Choroid plexus epithelial cell (primary cell): Measurements from ENCODE around the gene NCSTN.

Source experiments
- DNase-seq: peaks from one replicate; pipeline ENCODE4 v3.0.0-alpha.2; 2010; ENCODE audit warnings: low read depth
- H3K4me3 ChIP-seq: 2 replicates; pipeline ENCODE4 v1.5.1; 2011; ENCODE audit warnings: low read depth, mild to moderate bottlenecking, control low read depth, low read length, moderate library complexity
- CTCF ChIP-seq: conservative IDR thresholded peaks from 2 replicates; pipeline ENCODE4 v1.5.1; 2011; ENCODE audit warnings: low read depth, mild to moderate bottlenecking, control low read depth, inconsistent platforms, low read length, moderate library complexity

NCSTN gene

GRCh38 chr1:160346463-160346862 is 3.3 kb downstream of the NCSTN start:
- TF ChIP-seq CTCF: no peak
- no peak for DNase-seq
- no peak overlapping the region for H3K4me3 ChIP-seq

DNA sequence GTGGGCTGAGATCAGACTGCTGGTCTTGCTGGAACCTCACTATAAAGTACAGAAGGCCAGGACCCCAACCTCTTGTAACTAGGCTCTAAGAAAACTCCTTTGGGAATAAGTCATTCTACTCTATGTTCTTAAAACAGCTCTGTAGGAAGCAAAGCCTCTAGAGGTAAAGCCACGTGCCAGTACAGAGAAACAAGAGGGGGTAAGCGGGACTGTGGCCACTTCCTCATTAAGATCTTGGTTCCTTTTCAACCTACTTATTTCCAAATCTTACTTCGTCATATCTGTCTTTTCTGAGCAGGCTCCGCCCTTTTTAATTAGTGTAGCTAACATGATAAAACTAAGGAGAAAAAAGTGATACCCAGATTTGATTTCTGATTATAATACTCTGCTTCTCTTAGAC is 3.8 kb downstream of the NCSTN start:
- no peak for DNase-seq
- TF ChIP-seq CTCF: no peak
- H3K4me3 ChIP-seq: no peak overlapping the region

- no peak for TF ChIP-seq CTCF
- no peak for DNase-seq
Observed at GRCh38 chr1:160351629-160352028, 8.4 kb downstream of the NCSTN start.

GRCh38 chr1:160352555-160352954 is 9.4 kb downstream of the NCSTN start:
- no peak for DNase-seq
- no peak for TF ChIP-seq CTCF
- H3K4me3 ChIP-seq: no peak overlapping the region

More at GRCh38 chr1:160351629-160352028, 8.4 kb downstream of the NCSTN start:
- no peak overlapping the region for H3K4me3 ChIP-seq

GRCh38 chr1:160353223-160353622 is 10.0 kb downstream of the NCSTN start:
- peak; percentile 70 for DNase-seq
- TF ChIP-seq CTCF: no peak
- H3K4me3 ChIP-seq: no peak overlapping the region

DNA sequence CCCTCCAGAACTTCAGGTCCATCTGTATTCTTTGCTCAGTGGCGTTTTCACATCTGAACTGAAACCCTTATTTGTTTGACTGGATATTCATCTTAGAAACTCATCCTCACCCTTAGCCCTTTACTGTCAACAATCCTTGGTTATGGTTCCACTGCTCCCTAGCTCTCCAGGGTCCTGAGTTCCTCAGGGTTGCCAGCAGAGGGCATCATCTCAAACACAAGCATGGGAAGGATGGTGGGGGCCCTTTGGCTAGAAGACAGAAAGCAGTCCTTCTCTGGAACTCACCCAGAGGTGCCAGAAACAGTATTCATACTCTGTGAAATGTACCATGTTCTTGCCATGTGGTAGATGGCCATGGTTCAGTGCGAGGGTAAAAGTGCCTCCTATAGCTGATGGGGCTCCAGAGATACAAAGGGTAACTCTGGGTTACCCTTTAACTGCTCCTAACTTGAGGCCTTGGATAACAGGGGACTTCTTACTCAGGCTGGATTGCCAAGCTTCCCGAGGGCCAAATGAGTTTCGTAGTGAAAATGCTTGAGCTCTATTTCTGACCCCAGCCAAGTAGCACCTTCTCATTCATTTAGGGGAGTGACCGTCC is 11.3 kb downstream of the NCSTN start:
- H3K4me3 ChIP-seq: no peak overlapping the region
- DNase-seq: peak; percentile 53
- TF ChIP-seq CTCF: peak; percentile 73

- no peak overlapping the region for H3K4me3 ChIP-seq
- TF ChIP-seq CTCF: no peak
- no peak for DNase-seq
Observed at GRCh38 chr1:160357286-160358002, 14.3 kb downstream of the NCSTN start.
